Stimulated activated naive CD8-positive, alpha-beta T cell treated with anti-CD3 and anti-CD28 coated beads, Interleukin-15, Interleukin-2, amounts not matched to agents 100 U/mL and 50 U/mL, for 24 hours (primary cell): ENCODE results near the gene GNAT2.

Experiments
- ATAC-seq: fragments of 150-1000 bp; cut with Tn5 transposase; one replicate; pipeline ENCODE4 v1.10.0; 2021
- DNase-seq: peaks from one replicate; pipeline ENCODE4 v3.0.0; 2021

The GNAT2 gene

GRCh38 chr1:109626682-109627408, 7.4 kb upstream of the GNAT2 start:
- ATAC-seq = no peak

DNA sequence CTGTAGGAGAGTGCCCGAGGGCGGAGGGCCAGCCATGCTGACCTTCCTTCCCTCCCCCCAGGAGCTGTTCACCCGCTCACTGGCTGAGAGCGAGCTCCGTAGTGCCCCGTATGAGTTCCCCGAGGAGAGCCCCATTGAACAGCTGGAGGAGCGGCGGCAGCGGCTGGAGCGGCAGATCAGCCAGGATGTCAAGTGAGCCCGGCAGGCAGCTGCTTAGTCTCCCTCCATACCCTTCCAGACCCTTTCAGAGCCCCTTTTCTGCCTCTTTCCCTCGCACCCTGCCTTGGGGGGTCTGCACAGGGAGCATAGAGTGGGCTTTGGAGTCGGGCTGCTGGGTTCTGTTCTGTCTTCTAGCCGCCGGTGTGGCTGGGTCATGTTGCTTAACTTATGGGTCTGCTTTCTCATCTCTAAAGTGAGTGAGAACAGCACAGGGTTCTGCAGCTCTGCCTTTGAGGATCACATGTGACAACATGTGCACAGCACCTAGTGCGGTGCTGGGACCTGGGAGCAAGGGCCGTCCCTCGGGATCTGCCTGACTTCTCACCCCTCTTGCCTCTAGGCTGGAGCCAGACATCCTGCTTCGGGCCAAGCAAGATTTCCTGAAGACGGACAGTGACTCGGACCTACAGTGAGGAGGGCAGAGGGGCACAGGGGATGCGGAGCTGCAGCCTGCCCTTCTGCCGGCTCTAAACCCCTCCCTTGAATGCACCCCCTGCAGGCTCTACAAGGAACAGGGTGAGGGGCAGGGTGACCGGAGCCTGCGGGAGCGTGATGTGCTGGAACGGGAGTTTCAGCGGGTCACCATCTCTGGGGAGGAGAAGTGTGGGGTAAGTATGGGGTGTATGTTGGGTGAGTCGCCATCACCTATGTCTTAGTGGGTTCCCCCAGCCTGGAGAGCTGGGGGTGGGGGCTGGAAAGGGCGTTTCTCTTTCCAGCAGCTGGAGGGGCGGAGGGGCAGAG, 6.5 kb upstream of the GNAT2 start:
- ATAC-seq (no peak), DNase-seq (no peak)

More at GRCh38 chr1:109626682-109627408, 7.4 kb upstream of the GNAT2 start:
- DNase-seq = no peak

- no peak for ATAC-seq
- DNase-seq = no peak
Observed at GRCh38 chr1:109625176-109625575, 5.8 kb upstream of the GNAT2 start.

- DNase-seq (no peak), ATAC-seq (no peak)
Observed at GRCh38 chr1:109624201-109625010, 5.0 kb upstream of the GNAT2 start.

GRCh38 chr1:109623601-109624161, 4.3 kb upstream of the GNAT2 start:
- ATAC-seq = no peak
- no peak for DNase-seq

DNA sequence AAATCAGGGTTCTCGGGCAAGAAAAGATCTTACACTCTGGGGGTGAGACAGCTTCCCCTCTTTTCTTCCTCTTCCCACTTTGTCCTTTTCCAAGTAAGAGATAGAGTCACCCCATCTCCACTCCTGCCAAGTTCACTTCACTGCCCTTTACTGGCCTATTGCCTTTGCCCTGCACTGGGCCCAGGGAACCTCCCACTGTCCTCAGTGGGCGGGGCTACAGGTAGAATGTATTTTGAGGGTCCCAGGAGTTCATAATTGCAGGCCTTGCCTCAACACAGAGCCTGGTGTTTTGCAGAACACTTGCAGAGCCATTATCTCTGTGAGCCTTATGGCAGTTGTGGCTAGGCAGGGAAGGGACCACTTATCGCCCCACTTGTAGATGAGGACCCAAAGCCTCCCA, 3.5 kb upstream of the GNAT2 start:
- ATAC-seq (no peak), DNase-seq (no peak)

GRCh38 chr1:109622137-109622892, 2.9 kb upstream of the GNAT2 start:
- no peak for DNase-seq
- ATAC-seq = no peak

- ATAC-seq (no peak), DNase-seq (no peak)
Observed at GRCh38 chr1:109621379-109622136, 2.1 kb upstream of the GNAT2 start.

DNA sequence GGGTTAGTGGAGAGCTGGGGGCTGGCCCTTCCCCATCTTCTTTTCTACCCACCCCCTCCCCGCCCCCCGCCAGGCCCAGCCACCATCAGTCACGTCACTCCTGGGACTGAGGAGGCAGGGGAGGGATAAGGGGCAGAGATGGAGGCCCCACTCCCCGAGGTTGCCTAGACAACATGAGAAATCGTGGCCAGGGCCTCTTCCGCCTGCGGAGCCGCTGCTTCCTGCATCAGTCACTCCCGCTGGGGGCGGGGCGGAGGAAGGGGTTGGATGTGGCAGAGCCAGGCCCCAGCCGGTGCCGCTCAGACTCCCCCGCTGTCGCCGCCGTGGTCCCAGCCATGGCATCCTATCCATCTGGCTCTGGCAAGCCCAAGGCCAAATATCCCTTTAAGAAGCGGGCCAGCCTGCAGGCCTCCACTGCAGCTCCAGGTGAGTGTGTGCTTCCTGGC, 1.4 kb upstream of the GNAT2 start:
- DNase-seq = peak; percentile 98
- ATAC-seq = peak; percentile 88

DNA sequence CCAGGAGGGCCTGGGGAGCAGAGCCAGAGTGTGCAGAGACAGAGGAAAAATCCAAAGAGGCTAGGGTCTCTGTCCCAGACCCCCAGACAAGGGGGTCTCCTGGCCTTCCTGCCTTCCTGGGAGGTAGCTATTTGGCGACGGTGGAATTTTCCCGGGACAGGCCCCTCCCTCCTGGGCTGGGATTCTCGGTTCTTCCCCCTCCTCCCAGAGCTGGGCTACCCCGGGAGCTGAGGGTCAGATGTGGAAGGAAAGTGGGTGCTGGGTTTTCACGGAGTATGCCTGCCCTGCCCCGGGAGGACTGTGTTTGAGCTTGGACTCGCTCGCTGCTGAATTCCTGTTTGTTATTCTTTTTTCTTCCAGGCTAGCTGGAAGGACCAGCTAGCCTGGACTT, 980 bp upstream of the GNAT2 start:
- ATAC-seq = no peak
- peak; percentile 36 for DNase-seq

DNA sequence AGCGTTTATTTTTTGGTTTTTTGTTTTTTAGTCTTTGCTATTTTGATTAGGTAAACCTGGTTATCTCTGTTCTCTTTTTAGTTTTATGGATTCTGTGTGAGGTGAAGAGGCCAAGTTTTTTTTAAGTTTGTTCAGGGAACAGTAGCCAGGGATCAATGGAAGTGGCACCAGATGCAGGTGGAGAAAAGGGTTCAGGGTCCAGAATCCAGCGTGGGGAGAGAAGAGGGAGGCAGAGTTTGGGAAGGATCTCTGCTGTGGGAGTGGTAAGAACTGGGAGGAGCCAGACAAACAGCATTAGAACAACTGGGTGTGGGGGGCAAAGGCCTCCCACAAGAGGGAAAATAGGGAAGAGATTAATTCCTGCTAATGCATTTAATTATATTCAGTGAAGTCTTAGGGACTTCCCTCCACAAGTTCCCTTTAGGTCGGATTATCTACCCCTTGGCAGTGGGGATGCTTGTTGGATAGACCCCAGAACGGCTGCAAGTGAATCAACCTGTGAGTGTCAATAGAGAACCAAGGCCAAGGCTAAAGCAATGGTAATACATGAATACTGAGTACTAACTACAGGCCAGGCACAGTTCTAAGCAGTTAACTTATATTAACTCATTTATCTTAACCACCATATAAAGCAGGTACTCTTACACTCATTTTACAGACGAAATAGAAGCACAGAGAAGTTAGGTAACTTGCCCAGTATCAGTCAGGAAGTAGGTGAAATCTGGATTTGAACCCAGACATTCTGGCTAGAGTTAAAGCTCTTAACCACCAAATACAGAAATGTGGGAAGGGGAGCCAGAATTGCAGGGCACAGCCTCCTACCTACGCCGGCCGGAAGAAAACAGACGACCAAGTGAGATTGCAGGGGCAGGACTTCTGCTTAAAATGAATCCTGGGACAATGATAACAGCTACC, 498 bp downstream of the GNAT2 start:
- no peak for ATAC-seq
- DNase-seq = no peak

- ATAC-seq (peak; percentile 7), DNase-seq (no peak)
Observed at GRCh38 chr1:109617291-109617801, 2.1 kb downstream of the GNAT2 start.

DNA sequence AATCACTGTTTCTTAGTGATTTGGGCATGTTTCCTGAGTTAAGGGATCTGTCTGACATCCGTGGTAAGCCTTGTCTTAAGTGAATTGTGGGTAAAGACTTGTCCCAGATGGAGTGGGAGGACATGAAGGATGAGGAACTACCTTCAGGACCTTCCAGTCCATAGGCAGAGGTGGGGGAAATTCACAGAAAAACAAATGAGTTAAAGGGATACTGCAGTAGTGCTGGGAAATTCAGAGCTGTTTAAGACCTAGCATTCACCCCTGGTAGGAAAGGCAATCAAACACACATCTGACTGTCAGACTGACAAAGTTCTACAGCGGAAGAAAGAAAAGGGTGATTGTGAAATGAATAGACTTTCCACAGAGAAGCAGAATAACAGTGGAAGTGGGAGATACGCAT, 3.0 kb downstream of the GNAT2 start:
- no peak for ATAC-seq
- DNase-seq = no peak

- no peak for ATAC-seq
- no peak for DNase-seq
Observed at GRCh38 chr1:109615879-109616278, 3.5 kb downstream of the GNAT2 start.

GRCh38 chr1:109613361-109614147, 5.9 kb downstream of the GNAT2 start:
- DNase-seq (no peak), ATAC-seq (no peak)

- DNase-seq = no peak
- no peak for ATAC-seq
Observed at GRCh38 chr1:109611308-109611990, 8.0 kb downstream of the GNAT2 start.

GRCh38 chr1:109610609-109611307, 8.7 kb downstream of the GNAT2 start:
- no peak for ATAC-seq
- DNase-seq = no peak
